Endothelial cell (in vitro differentiated cells): ENCODE measurements around the gene ARHGEF4. TPM values are rescaled to one million over a fixed set of nuclear protein-coding genes. Genes with fewer than 3 reads are reported as not detected.

ENCODE experiments used
- DNase-seq: peaks from one replicate; pipeline ENCODE4 v3.0.0; 2021; ENCODE audit warnings: low spot score
- H3K27ac Mint-ChIP-seq: one replicate; pipeline ENCODE4 v1.8.0; 2021; ENCODE audit warnings: mixed read lengths, inconsistent platforms; ENCODE audit not compliant: unreplicated experiment
- H3K27me3 Mint-ChIP-seq: one replicate; pipeline ENCODE4 v1.8.0; 2021; ENCODE audit warnings: mild to moderate bottlenecking, moderate library complexity, mixed read lengths, inconsistent platforms; ENCODE audit not compliant: unreplicated experiment
- H3K36me3 Mint-ChIP-seq: one replicate; pipeline ENCODE4 v1.8.0; 2021; ENCODE audit warnings: mild to moderate bottlenecking, low read depth, mixed read lengths, inconsistent platforms; ENCODE audit not compliant: unreplicated experiment
- H3K4me1 Mint-ChIP-seq: one replicate; pipeline ENCODE4 v1.8.0; 2021; ENCODE audit warnings: mild to moderate bottlenecking, mixed read lengths, inconsistent platforms; ENCODE audit not compliant: unreplicated experiment
- H3K4me3 Mint-ChIP-seq: one replicate; pipeline ENCODE4 v1.8.0; 2021; ENCODE audit warnings: mild to moderate bottlenecking, mixed read lengths, inconsistent platforms; ENCODE audit not compliant: unreplicated experiment
- H3K9me3 Mint-ChIP-seq: one replicate; pipeline ENCODE4 v1.8.0; 2021; ENCODE audit warnings: mixed read lengths, inconsistent platforms; ENCODE audit not compliant: unreplicated experiment
- total RNA-seq: library from RNA; stranded (reverse); fragmentation: NEBNext Ultra II Directional; extraction: Animal tissue kit (Norgen Biotek cat#: 25700); gene quantifications from one replicate; pipeline ENCODE4 v1.2.1, GENCODE V29; 2021; ENCODE audit not compliant: unreplicated experiment
- TF ChIP-seq, protein P1 (sequence below): fragments of 200-600 bp; sonication (generic); IDR thresholded peaks from one replicate; pipeline ENCODE4 v1.5.0; 2021; ENCODE audit warnings: antibody characterized with exemption; ENCODE audit not compliant: unreplicated experiment

The ARHGEF4 gene
- total RNA-seq, 1 donor from 2014 or later = 10.3 TPM

DNA sequence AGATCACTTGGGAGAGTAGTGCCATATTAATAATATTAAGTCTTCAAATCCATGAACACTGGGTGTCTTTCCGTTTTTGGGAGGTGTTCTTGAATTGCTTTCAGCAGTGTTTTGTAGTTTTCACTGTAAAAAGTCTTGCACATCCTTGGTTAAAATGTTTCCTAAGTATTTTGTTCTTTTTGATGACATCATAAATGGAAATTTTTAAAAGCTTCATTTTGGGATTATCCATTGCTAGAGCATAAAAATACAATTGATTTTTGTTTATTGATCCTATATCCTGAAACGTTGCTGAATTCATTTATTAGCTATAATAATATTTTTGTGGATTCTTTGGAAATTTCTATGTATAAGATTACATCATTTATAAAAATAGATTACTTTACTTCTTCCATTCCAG is 96.8 kb downstream of the ARHGEF4 start:
- Mint-ChIP-seq H3K9me3 (peaks cover 5% of the 10 kb centered on the region), H3K4me1 (no peaks in the 10 kb centered on the region), H3K27ac (no peak overlapping the region), H3K4me3 (no peak overlapping the region), H3K36me3 (peaks cover 5% of the 10 kb centered on the region), H3K27me3 (peaks cover 7% of the 10 kb centered on the region)
- TF ChIP-seq, protein P1, sequence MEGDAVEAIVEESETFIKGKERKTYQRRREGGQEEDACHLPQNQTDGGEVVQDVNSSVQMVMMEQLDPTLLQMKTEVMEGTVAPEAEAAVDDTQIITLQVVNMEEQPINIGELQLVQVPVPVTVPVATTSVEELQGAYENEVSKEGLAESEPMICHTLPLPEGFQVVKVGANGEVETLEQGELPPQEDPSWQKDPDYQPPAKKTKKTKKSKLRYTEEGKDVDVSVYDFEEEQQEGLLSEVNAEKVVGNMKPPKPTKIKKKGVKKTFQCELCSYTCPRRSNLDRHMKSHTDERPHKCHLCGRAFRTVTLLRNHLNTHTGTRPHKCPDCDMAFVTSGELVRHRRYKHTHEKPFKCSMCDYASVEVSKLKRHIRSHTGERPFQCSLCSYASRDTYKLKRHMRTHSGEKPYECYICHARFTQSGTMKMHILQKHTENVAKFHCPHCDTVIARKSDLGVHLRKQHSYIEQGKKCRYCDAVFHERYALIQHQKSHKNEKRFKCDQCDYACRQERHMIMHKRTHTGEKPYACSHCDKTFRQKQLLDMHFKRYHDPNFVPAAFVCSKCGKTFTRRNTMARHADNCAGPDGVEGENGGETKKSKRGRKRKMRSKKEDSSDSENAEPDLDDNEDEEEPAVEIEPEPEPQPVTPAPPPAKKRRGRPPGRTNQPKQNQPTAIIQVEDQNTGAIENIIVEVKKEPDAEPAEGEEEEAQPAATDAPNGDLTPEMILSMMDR = no peak
- no peak for DNase-seq

DNA sequence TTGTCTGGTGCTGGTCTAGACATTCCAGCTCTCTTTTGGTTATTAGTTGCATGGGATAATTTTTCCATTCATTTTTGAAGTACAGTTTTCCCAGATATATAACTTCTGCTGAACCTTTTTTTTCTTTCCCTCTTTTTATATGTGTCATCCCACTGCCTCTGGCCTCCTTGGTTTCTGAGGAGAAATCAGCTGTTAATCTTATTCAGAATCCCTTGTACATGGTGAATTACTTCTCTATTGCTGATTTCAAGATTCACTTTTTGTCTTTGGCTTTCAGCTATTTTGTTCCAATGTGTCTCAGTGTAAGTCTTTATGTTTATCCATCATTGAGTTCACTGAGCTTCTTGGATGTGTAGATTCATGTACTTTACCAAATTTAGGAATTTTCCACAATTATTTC is 99.7 kb downstream of the ARHGEF4 start:
- peaks cover 5% of the 10 kb centered on the region for H3K27me3 Mint-ChIP-seq
- H3K4me3 Mint-ChIP-seq = no peak overlapping the region
- peaks cover 5% of the 10 kb centered on the region for H3K36me3 Mint-ChIP-seq
- no peak overlapping the region for H3K27ac Mint-ChIP-seq
- DNase-seq = no peak
- no peaks in the 10 kb centered on the region for H3K4me1 Mint-ChIP-seq
- peaks cover 5% of the 10 kb centered on the region for H3K9me3 Mint-ChIP-seq
- TF ChIP-seq, protein P1 = no peak

DNA sequence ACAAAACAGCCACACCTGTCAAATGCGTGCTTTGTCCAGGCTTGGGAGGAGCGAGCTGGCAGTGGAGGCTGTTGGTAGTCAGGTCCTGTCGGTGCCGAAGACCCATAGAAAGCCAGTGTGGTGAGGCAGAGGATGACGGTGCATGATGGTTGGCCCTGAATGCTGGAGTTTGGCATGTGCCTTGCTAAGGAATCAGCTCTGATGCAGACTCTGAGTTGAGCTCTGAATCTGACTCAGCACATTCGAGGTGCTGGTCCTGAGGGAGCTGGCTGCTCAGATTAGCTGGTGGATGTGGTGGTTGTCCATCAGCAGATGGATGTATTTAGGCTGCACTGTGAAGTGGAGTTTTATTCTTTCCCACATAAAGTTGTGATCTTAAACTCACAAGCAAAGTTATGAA is 111.3 kb downstream of the ARHGEF4 start:
- no peak for DNase-seq
- Mint-ChIP-seq H3K4me3 (no peak overlapping the region), H3K9me3 (peaks cover 12% of the 10 kb centered on the region), H3K27me3 (peaks cover 4% of the 10 kb centered on the region), H3K36me3 (peaks cover 14% of the 10 kb centered on the region), H3K27ac (no peak overlapping the region), H3K4me1 (no peaks in the 10 kb centered on the region)
- TF ChIP-seq, protein P1 = no peak

DNA sequence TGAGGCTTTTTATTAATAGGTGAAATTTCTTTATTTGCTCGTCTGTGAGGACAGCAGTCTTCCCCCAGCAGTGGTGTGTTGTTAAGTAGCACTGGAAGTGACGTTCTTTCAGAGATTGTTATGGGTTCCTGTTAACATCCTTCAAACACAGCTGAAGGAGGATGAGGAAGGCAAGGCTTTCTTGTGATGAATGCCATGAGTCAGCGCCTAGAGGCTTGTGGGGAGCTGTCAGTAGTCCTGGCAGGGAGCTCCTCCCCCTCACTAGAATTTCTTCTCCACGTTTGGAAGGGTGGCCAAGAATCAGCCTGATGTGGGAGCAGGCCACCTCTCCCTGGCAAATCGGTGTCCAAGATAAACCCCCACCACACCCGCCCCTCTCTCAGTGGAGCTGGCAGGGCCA is 113.2 kb downstream of the ARHGEF4 start:
- H3K36me3 Mint-ChIP-seq = peaks cover 10% of the 10 kb centered on the region
- H3K27ac Mint-ChIP-seq = no peak overlapping the region
- H3K27me3 Mint-ChIP-seq = peaks cover 3% of the 10 kb centered on the region
- H3K9me3 Mint-ChIP-seq = peaks cover 4% of the 10 kb centered on the region
- DNase-seq = no peak
- TF ChIP-seq, protein P1 = no peak
- no peaks in the 10 kb centered on the region for H3K4me1 Mint-ChIP-seq
- no peak overlapping the region for H3K4me3 Mint-ChIP-seq

DNA sequence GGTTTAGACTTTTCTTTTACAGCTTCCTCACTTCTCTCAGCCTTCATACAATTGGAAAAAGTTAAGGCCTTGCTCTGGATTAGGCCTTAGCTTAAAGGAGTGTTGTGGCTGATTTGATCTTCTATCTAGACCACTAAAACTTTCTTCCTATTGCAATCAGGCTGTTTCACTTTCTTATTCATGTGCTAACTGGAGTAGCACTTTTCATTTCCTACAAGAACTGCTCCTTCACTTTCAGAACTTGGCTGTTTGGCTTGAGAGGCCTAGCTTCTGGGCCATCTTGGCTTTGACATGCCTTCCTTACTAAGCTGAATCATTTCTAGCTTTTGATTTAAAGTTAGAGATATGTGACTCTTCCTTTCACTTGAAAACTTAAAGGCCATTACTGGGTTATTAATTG is 114.3 kb downstream of the ARHGEF4 start:
- Mint-ChIP-seq H3K4me3 (no peak overlapping the region), H3K27ac (no peak overlapping the region), H3K27me3 (peaks cover 3% of the 10 kb centered on the region), H3K9me3 (no peaks in the 10 kb centered on the region), H3K4me1 (no peaks in the 10 kb centered on the region), H3K36me3 (peaks cover 7% of the 10 kb centered on the region)
- TF ChIP-seq, protein P1 = no peak
- no peak for DNase-seq
